Ovary (tissue), 3 donors: ENCODE data around the gene SPON2.

Experiments
- CTCF ChIP-seq, 3 donors: fragments of 450-650 bp in 2 of 3; fragments of 200-600 bp in 1 of 3; IDR thresholded peaks; one replicate each; pipeline versions ENCODE4 v1.5.1 to v1.8.0; 2016 to 2022; ENCODE audit warnings: antibody characterized with exemption in 3 of 3, mild to moderate bottlenecking in 1 of 3
- EP300 ChIP-seq: sonication (generic); formaldehyde crosslinking; IDR thresholded peaks from one replicate; pipeline ENCODE4 v1.6.1; 2017; ENCODE audit warnings: antibody characterized with exemption
- POLR2A ChIP-seq: fragments of 450-650 bp; IDR thresholded peaks from one replicate; pipeline ENCODE4 v1.6.1; 2017; ENCODE audit warnings: antibody characterized with exemption, mild to moderate bottlenecking, moderate library complexity
- donor health status: DM: no; HTN: no; CAD: no.

DNA sequence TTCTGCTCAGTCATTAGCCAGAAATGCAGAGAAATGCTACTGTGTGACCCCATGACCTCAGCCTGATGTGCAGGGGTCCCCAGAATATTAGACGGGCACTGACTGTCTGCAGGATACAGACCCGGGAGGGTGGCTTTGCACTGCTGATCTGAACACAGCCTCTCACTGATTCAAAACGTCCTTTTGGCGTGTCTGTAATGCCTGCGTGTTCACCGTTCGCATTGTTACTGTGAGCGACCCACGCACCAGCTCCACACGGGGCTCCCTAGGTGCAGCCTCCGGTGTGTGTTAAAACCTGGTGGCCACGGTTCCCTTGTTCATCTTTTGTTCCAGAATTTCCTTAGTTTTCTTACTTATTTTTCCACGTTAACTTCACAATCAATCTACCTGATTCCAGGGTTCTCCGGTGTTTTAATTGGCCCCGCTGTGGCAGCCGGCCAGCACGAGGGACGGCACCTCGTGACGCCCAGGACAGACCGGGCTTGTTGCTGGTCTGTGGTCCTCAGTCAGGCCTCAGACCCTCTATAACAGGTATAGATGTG lies 32.0 kb upstream of the SPON2 start:
- TF ChIP-seq CTCF (IDR thresholded peaks at IDR 0.05) (no peak), EP300 (no peak), POLR2A (no peak)
